ENCODE results near the gene THSD7A.

DNA sequence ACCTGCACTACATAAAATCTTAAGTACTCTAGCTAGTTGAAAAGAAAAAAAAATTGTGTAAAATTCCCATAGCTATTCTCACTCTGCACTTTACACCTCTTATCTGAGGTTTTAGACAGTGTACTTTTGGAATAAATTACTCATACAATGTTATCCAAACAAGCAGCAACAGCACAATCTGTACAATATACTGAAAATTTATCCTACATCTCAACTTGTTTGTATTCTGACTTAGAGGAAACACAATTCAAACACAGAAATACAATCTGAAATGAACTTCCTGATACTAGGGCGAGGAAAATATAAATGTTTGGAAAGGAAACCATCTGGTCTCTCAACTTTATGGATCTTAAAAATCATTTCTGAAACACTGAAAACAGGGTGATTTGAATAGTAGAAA lies 381.7 kb downstream of the THSD7A start:
- TF ChIP-seq, protein P1, sequence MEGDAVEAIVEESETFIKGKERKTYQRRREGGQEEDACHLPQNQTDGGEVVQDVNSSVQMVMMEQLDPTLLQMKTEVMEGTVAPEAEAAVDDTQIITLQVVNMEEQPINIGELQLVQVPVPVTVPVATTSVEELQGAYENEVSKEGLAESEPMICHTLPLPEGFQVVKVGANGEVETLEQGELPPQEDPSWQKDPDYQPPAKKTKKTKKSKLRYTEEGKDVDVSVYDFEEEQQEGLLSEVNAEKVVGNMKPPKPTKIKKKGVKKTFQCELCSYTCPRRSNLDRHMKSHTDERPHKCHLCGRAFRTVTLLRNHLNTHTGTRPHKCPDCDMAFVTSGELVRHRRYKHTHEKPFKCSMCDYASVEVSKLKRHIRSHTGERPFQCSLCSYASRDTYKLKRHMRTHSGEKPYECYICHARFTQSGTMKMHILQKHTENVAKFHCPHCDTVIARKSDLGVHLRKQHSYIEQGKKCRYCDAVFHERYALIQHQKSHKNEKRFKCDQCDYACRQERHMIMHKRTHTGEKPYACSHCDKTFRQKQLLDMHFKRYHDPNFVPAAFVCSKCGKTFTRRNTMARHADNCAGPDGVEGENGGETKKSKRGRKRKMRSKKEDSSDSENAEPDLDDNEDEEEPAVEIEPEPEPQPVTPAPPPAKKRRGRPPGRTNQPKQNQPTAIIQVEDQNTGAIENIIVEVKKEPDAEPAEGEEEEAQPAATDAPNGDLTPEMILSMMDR (IDR thresholded peaks at IDR 0.05), result no peak
- TF ChIP-seq POLR2AphosphoS5 (IDR thresholded peaks at IDR 0.05), result no peak

Measured in breast epithelium (tissue), 3 donors.